GM20000 (cell line): ENCODE results near the gene HNRNPLL.

Experiments
- DNase-seq: peaks from one replicate; pipeline ENCODE4 v3.0.0; 2012; ENCODE audit warnings: low spot score
- CTCF ChIP-seq: IDR thresholded peaks from 2 replicates; pipeline ENCODE4 v1.5.1; 2012; ENCODE audit warnings: mild to moderate bottlenecking, control low read depth; ENCODE audit errors: extremely low read depth, missing control alignments

The HNRNPLL gene

GRCh38 chr2:38516122-38516521 lies 86.6 kb downstream of the HNRNPLL start:
- no peak for DNase-seq
- no peak for TF ChIP-seq CTCF

DNA sequence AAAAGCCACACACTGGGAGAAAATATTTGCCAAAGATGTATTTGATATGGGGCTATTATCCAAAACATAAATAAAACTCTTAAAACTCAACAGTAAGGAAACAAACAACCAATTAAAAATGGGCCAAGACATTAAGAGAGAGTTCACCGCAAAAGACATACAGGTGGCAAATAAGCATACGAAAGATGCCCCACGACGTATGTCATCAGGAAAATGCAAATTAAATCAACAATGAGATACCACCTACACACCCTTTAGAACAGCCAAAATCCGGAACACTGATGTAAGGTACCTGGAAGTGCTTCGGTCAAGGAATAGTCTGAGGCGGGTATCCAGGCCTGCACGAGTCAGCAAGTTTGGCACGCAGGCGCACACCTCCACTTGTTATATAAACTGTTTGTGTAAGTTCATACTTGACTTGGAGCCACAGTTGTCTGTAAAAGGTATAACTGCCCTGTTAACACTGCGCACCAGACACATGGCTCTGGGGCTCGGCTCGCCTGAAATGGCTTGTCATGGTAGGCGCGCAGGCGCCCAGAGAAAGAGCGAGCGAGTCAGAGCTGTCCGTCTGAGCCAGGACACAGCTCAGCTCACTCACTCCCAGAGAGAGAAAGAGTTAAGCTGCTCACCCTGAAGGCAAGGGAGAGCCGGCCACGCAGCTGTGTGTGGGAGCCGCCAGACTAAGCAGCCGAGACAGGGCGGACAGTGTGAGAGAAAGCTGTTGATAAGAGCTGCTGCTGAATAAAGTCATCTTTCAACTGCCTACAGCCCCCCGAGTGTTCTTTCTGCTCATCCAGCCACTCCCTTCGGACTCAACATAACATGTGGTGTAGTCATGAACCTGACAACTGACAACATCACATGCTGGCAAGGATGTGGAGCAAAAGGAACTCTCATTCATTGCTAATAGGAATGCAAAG lies 87.3 kb downstream of the HNRNPLL start:
- TF ChIP-seq CTCF: no peak
- no peak for DNase-seq

GRCh38 chr2:38514603-38515154 lies 88.0 kb downstream of the HNRNPLL start:
- no peak for DNase-seq
- TF ChIP-seq CTCF: no peak

DNA sequence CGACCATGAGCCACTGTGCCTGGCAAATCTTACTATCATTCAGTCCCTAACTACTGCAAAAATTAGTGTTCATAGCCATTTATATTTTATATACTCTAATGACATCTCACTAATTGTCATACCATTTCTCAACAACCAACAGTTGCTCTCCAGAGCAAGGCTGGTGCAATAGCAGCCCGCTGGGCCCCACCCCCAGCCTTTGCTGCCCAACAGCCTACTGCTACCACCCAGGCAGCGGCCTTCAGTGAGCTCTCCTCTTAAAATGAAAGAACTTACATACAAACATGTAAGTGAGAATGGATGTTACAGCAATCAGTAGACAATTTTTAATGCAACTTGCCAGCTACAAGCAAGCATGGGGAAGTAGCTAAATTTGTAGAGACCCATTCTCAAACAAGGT lies 90.5 kb downstream of the HNRNPLL start:
- no peak for TF ChIP-seq CTCF
- no peak for DNase-seq
